ENCODE measurements around the gene FIG4.

DNA sequence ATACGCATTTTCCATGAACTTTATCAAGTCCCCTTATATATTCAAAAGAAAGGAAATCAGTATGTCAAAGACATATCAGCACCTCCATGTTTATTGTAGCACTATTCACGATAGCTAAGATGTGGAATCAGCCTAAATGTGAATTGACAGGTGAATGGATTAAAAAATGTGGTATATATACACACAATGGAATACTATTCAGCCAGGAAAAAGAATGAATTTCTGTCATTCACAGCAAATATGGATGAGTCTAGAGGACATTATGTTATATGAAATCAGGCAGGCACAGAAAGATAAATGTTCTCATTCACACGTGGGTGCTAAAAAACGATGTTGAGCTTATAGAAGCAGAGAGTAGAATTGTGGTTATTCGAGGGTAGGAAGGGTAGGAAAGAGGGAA, 5.3 kb downstream of the FIG4 start:
- TF ChIP-seq POLR2A (IDR thresholded peaks at IDR 0.05; ENCODE audit: low read depth), result no peak
- TF ChIP-seq, protein P1, sequence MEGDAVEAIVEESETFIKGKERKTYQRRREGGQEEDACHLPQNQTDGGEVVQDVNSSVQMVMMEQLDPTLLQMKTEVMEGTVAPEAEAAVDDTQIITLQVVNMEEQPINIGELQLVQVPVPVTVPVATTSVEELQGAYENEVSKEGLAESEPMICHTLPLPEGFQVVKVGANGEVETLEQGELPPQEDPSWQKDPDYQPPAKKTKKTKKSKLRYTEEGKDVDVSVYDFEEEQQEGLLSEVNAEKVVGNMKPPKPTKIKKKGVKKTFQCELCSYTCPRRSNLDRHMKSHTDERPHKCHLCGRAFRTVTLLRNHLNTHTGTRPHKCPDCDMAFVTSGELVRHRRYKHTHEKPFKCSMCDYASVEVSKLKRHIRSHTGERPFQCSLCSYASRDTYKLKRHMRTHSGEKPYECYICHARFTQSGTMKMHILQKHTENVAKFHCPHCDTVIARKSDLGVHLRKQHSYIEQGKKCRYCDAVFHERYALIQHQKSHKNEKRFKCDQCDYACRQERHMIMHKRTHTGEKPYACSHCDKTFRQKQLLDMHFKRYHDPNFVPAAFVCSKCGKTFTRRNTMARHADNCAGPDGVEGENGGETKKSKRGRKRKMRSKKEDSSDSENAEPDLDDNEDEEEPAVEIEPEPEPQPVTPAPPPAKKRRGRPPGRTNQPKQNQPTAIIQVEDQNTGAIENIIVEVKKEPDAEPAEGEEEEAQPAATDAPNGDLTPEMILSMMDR (IDR thresholded peaks at IDR 0.05), result no peak
